Osteoblast (primary cell): Measurements from ENCODE around the gene GSN. TPM values are rescaled to one million over a fixed set of nuclear protein-coding genes. Genes with fewer than 3 reads are reported as not detected.

ENCODE experiments used
- DNase-seq: peaks from one replicate; pipeline ENCODE4 v3.0.0; 2011; ENCODE audit warnings: low spot score, mixed read lengths; ENCODE audit not compliant: insufficient read length; ENCODE audit errors: missing footprints
- H2AFZ ChIP-seq: 2 replicates; pipeline ENCODE4 v1.6.0; 2011; ENCODE audit warnings: mild to moderate bottlenecking, low read length
- H3K27ac ChIP-seq: 2 replicates; pipeline ENCODE4 v1.5.1; 2011; ENCODE audit warnings: mild to moderate bottlenecking, low read depth, low read length, moderate library complexity
- H3K27me3 ChIP-seq: 2 replicates; pipeline ENCODE4 v1.6.0; 2012; ENCODE audit warnings: mild to moderate bottlenecking, control low read depth, inconsistent platforms, low read length, moderate library complexity; ENCODE audit not compliant: insufficient read depth
- H3K36me3 ChIP-seq: 2 replicates; pipeline ENCODE4 v1.5.1; 2011; ENCODE audit warnings: mild to moderate bottlenecking, low read length, control low read depth, moderate library complexity; ENCODE audit not compliant: insufficient read depth
- H3K4me1 ChIP-seq: 2 replicates; pipeline ENCODE4 v1.5.1; 2011; ENCODE audit warnings: mild to moderate bottlenecking, low read length, control low read depth, moderate library complexity; ENCODE audit not compliant: insufficient read depth
- H3K4me2 ChIP-seq: 2 replicates; pipeline ENCODE4 v1.6.0; 2011; ENCODE audit warnings: mild to moderate bottlenecking, low read length; ENCODE audit not compliant: insufficient read depth
- H3K4me3 ChIP-seq: fragments of 200-600 bp; sonication (generic); 3 replicates; pipeline ENCODE4 v1.5.1; 2012; ENCODE audit warnings: mild to moderate bottlenecking, low read length, inconsistent platforms; ENCODE audit not compliant: insufficient read depth
- H3K79me2 ChIP-seq: 2 replicates; pipeline ENCODE4 v1.6.0; 2012; ENCODE audit warnings: mild to moderate bottlenecking, low read length, control low read depth, inconsistent platforms; ENCODE audit not compliant: insufficient read depth
- H3K9me3 ChIP-seq: 2 replicates; pipeline ENCODE4 v1.5.1; 2011; ENCODE audit warnings: low read depth, low read length, control low read depth
- H4K20me1 ChIP-seq: 2 replicates; pipeline ENCODE4 v1.6.0; 2012; ENCODE audit warnings: mild to moderate bottlenecking, low read length, control low read depth; ENCODE audit not compliant: insufficient read depth
- total RNA-seq: library from RNA; depleted of rRNA; stranded (reverse); fragments of >200 nt; gene quantifications from 2 replicates; pipeline ENCODE4 v1.2.3, GENCODE V29; 2012
- TF ChIP-seq, protein P1 (sequence below): IDR thresholded peaks from 2 replicates; pipeline ENCODE4 v1.5.1; 2011; ENCODE audit warnings: mild to moderate bottlenecking, low read depth, low read length, moderate library complexity; ENCODE audit errors: extremely low read depth

The GSN gene
- total RNA-seq, 1 donor: 372 TPM

DNA sequence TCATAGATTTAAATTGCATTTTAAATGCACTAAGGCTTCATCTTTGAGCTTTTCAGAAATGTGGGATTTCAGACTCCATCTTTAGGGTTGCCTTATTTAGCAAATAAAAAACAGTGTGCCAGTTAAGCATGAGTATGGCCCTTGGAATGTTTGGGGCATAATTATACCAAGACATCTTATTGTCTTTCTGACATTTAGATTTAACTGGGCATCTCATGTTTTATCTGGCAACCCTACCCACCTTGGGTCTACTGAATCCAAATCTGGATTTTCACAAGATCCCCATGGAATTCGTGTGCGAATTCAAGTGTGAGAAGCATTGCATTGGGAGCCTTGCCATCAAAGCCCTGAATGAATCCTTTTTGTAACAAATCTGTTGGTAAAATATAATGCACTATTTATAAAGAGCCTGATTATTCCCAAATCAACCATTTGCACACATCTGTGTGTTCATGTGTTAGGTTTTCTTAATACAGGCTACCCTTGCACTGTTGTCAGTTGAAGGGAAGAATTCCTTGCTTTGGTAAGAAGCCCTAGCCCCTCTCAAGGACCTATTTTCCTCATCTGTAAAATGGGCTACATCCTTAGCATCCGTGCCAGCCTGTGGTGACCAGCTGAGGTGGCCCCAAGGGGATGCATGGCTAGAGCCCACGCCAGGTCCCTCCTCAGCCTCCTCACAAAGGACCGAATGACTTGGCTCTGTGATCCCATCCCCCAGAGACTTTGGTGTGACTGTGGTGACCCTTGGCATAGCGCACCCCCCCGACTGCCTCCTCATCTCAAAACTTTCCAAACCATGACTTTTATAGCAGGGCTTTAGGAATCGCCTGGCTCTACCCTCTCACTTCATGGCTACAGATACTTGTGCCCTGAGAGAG, 8.1 kb downstream of the GSN start:
- no peaks in the 10 kb centered on the region for H3K9me3 ChIP-seq
- no peaks in the 10 kb centered on the region for H3K36me3 ChIP-seq
- H3K79me2 ChIP-seq: peaks cover 79% of the 10 kb centered on the region
- H3K4me2 ChIP-seq: peak overlapping the region; percentile 59
- peaks cover 94% of the 10 kb centered on the region for H3K4me1 ChIP-seq
- H4K20me1 ChIP-seq: peaks cover 35% of the 10 kb centered on the region
- no peaks in the 10 kb centered on the region for H3K27me3 ChIP-seq
- no peak overlapping the region for H2AFZ ChIP-seq
- peak overlapping the region; percentile 12 for H3K4me3 ChIP-seq
- DNase-seq: no peak
- peak overlapping the region; percentile 84 for H3K27ac ChIP-seq
- TF ChIP-seq, protein P1, sequence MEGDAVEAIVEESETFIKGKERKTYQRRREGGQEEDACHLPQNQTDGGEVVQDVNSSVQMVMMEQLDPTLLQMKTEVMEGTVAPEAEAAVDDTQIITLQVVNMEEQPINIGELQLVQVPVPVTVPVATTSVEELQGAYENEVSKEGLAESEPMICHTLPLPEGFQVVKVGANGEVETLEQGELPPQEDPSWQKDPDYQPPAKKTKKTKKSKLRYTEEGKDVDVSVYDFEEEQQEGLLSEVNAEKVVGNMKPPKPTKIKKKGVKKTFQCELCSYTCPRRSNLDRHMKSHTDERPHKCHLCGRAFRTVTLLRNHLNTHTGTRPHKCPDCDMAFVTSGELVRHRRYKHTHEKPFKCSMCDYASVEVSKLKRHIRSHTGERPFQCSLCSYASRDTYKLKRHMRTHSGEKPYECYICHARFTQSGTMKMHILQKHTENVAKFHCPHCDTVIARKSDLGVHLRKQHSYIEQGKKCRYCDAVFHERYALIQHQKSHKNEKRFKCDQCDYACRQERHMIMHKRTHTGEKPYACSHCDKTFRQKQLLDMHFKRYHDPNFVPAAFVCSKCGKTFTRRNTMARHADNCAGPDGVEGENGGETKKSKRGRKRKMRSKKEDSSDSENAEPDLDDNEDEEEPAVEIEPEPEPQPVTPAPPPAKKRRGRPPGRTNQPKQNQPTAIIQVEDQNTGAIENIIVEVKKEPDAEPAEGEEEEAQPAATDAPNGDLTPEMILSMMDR: no peak

DNA sequence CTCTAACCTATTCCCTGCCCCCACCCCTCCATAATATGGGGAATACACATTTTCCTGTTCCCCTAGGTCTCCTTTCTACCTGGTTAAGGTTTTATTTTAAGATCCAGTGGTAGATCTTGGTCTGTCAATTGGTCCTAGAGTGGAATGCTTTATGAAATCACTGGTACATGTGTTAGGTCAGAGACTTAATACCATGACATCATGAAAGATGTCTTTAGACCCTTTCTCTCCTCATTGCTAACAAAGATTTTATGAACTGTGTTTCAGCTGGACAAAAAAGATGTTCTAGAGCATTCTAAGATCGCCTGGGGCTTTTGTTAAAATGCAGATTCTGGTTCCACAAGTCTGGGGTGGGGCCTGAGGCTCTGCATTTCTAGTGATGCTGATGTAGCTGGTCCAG, 9.1 kb downstream of the GSN start:
- TF ChIP-seq, protein P1: no peak
- Histone ChIP-seq H3K4me3 (no peak overlapping the region), H4K20me1 (peaks cover 29% of the 10 kb centered on the region), H2AFZ (no peak overlapping the region), H3K4me2 (peak overlapping the region; percentile 82), H3K27ac (peak overlapping the region; percentile 84), H3K79me2 (peaks cover 80% of the 10 kb centered on the region), H3K36me3 (no peaks in the 10 kb centered on the region), H3K4me1 (peaks cover 94% of the 10 kb centered on the region), H3K27me3 (no peaks in the 10 kb centered on the region), H3K9me3 (no peaks in the 10 kb centered on the region)
- peak; percentile 50 for DNase-seq

DNA sequence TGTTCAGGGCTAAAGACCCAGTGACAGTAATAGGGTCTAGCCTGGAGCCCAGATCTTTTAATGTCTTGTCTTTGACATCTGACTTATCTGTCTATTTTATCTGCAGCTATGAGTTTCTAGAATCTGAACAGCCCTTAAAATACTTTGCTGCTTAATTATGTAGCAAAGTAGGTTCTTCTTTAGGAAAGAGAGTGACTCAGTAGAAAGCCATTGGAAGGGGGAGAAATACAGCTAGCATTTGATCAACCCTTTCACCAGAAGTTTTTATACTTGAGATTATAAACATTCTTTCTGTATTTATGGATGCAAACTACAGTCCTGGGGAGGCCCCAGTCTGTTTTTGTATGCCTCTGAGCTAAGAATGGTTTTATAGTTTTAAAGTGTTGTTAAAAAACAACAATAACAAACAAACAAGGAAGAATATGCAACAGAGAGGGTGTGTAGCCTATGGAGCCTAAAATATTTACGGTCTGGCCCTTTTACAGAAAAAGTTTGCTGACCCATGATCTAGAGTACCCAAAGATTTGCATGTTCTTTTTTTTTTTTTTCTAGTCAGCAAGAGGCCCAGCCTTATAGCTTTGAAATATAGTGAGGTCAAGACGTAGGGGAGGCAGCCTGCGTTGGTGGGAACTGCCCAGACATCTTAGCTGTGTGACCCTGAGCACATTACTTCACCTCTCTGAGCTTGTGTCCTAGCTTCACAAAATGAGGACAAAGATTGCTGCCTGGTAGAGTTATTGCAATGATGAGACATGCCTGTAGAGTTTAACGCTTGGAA, 9.7 kb downstream of the GSN start:
- Histone ChIP-seq H3K4me3 (peak overlapping the region; percentile 42), H3K27me3 (no peaks in the 10 kb centered on the region), H3K27ac (peak overlapping the region; percentile 84), H3K36me3 (no peaks in the 10 kb centered on the region), H4K20me1 (peaks cover 33% of the 10 kb centered on the region), H3K9me3 (no peaks in the 10 kb centered on the region), H2AFZ (no peak overlapping the region), H3K4me1 (peaks cover 94% of the 10 kb centered on the region), H3K79me2 (peaks cover 74% of the 10 kb centered on the region), H3K4me2 (peak overlapping the region; percentile 82)
- DNase-seq: peak; percentile 63
- TF ChIP-seq, protein P1: no peak
